ENCODE measurements around the gene ELAVL1.

Gene ELAVL1

GRCh38 chr19:7909471-7910067 lies 95.9 kb downstream of the ELAVL1 start:
- Histone ChIP-seq H3K9me3 (ENCODE audit: control insufficient read depth, low read depth, low read length) (no peaks in the 10 kb centered on the region), H3K27me3 (ENCODE audit: control insufficient read depth, insufficient read depth, low read length) (peaks cover 9% of the 10 kb centered on the region), H3K9ac (ENCODE audit: low read length) (no peak overlapping the region), H3K4me1 (ENCODE audit: control insufficient read depth, low read depth, low read length) (peaks cover 4% of the 10 kb centered on the region), H3K4me3 (ENCODE audit: low read length) (no peak overlapping the region), H3K36me3 (ENCODE audit: control insufficient read depth, low read depth, low read length) (peaks cover 16% of the 10 kb centered on the region), H3K27ac (ENCODE audit: low read length) (no peak overlapping the region)

DNA sequence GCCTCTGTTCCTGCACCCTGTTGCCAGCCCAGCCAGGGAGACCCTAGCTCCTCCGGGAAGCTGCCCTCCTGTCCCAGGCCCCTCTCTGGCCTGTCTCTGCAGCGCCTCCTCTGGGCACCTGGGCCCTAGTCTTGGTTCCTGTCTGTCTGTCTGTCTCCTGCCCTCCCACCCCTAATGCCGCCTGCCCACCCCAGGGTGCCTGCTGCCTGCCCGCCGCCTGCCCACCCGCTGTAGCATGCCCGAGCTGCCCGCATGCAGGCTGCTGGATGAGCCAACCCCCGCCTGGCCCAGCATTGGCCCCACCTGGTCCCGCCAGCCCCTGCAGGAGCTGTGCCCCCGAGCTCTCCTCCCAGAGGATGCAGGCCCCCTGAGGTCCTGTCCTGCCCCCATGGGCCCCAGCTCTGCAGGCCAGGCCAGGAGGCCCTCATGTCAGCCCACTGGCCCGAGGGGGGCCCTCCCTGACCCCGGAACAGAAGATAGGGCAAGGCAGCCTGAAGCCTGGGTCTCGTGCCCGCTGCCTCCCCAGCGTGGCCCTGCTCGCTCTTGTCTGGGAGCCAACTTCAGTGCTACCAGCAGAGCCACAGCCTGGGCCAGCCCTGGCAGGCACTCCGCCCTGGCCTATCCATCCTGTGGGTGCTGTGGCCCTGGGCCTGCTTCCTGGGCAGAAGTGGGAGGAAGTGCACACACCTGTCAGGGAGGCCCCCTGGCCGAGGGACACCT lies 96.5 kb downstream of the ELAVL1 start:
- Histone ChIP-seq H3K4me1 (ENCODE audit: control insufficient read depth, low read depth, low read length) (peaks cover 5% of the 10 kb centered on the region), H3K27me3 (ENCODE audit: control insufficient read depth, insufficient read depth, low read length) (peaks cover 2% of the 10 kb centered on the region), H3K4me3 (ENCODE audit: low read length) (no peak overlapping the region), H3K36me3 (ENCODE audit: control insufficient read depth, low read depth, low read length) (peaks cover 16% of the 10 kb centered on the region), H3K9me3 (ENCODE audit: control insufficient read depth, low read depth, low read length) (no peaks in the 10 kb centered on the region), H3K9ac (ENCODE audit: low read length) (no peak overlapping the region), H3K27ac (ENCODE audit: low read length) (no peak overlapping the region)
